HUES48 (cell line): Measurements from ENCODE around the gene MZB1.

Experiments used
- H3K27ac ChIP-seq: one replicate; pipeline ENCODE4 v1.7.0; 2013; ENCODE audit warnings: low read depth, low read length, inconsistent platforms
- H3K27me3 ChIP-seq: 2 replicates; pipeline ENCODE4 v1.6.1; 2013; ENCODE audit warnings: mild to moderate bottlenecking, low read length; ENCODE audit not compliant: control insufficient read depth, insufficient read depth
- H3K36me3 ChIP-seq: 2 replicates; pipeline ENCODE4 v1.6.1; 2013; ENCODE audit warnings: low read length; ENCODE audit not compliant: control insufficient read depth, insufficient read depth
- H3K4me1 ChIP-seq: 2 replicates; pipeline ENCODE4 v1.6.1; 2013; ENCODE audit warnings: mild to moderate bottlenecking, low read length; ENCODE audit not compliant: control insufficient read depth, insufficient read depth
- H3K4me3 ChIP-seq: 2 replicates; pipeline ENCODE4 v1.5.1; 2013; ENCODE audit warnings: mild to moderate bottlenecking, low read depth, low read length
- H3K9ac ChIP-seq: 2 replicates; pipeline ENCODE4 v1.6.1; 2013; ENCODE audit warnings: mild to moderate bottlenecking, low read depth, low read length, moderate library complexity
- H3K9me3 ChIP-seq: 2 replicates; pipeline ENCODE4 v1.6.1; 2013; ENCODE audit warnings: low read length; ENCODE audit not compliant: control insufficient read depth, insufficient read depth

The MZB1 gene

DNA sequence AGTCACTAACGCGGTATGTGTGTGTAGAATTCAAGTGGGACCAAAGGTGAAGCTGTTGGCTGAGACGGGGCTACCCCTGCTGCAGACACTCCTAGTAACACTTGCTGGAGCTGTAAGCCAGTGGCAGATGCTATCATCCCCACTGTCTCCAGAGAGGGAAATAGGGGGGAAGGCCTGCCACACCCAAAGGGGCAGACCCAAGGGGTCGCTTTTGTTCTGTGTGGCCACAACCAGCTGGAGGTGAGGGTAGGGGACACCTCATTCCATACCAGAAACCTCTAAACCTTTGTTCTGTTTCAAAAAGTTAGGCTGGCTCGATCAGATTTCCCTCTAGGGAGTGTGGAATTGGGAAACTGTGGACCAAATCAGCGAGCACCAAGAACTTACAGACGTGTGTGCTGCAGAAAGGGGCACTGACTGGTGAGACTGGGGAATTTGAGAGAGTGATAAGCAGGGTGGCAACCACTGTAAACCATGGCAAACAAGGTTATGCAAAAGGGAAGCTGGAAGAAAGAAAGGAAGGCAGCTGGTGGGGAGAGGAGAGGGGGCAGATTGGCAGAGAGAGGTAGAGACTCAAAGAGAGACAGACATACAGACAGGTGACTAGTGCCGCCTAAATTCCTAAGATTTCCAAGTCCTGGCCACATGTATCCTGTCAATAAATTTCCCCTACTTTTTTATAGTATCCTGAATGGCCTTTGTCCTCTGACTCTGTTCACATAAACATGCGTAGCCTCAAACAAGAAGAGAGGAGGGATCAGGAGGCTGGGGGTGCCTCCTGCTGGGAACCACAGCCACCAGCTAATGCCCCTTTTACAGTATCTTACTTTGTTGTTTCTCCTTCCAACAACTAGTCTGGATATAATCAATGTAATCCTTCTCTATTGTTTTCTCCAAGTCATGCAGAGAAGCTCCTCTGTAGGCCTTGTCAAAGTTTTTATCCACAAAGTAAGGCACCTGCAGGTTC, 29.8 kb upstream of the MZB1 start:
- Histone ChIP-seq H3K27me3 (no peaks in the 10 kb centered on the region), H3K4me3 (no peak overlapping the region), H3K36me3 (peaks cover 58% of the 10 kb centered on the region), H3K9ac (no peak overlapping the region), H3K9me3 (no peaks in the 10 kb centered on the region), H3K27ac (peak overlapping the region; percentile 34), H3K4me1 (peaks cover 14% of the 10 kb centered on the region)

DNA sequence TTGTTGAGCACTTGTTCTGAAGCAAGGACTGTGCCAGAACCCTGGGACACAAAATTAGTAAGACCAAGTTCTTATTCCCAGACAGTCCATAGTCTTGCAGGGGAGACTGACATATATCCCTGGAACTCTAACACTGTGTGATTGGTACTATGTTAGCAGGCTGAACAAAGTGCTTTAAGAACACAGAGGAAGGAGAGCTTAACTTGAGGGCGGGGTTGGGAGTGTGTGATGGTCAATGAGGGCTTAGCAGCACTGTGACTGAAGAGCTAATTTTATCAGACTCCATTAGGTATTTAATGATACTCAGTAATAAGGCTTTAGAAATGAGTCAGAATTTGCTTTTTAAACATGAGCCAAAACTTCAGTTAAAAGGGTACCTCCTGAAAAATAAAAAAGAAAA, 29.1 kb upstream of the MZB1 start:
- Histone ChIP-seq H3K36me3 (peaks cover 58% of the 10 kb centered on the region), H3K9me3 (no peaks in the 10 kb centered on the region), H3K27me3 (no peaks in the 10 kb centered on the region), H3K9ac (no peak overlapping the region), H3K4me1 (peaks cover 14% of the 10 kb centered on the region), H3K27ac (no peak overlapping the region), H3K4me3 (no peak overlapping the region)

DNA sequence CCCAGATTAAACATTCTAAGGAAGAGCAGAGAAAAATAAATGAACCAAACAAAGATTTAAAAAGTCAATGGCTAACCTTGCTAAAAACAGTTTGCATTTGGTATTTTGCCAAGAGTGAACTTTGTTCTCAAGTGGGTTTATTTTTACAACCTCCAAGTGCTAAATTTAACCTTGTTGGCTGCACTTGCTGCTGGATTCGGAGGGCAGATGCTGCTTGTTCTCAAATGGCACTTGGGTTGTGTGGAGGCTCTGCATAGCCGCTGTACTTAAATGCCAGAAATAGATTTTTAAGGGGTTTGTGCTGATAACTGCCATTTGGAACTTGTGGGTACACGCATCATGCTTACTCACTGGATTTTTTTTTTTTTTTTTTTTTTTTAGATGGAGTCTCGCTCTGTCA, 27.5 kb upstream of the MZB1 start:
- Histone ChIP-seq H3K27ac (no peak overlapping the region), H3K36me3 (peaks cover 55% of the 10 kb centered on the region), H3K9me3 (no peaks in the 10 kb centered on the region), H3K27me3 (no peaks in the 10 kb centered on the region), H3K9ac (no peak overlapping the region), H3K4me1 (peaks cover 14% of the 10 kb centered on the region), H3K4me3 (no peak overlapping the region)

DNA sequence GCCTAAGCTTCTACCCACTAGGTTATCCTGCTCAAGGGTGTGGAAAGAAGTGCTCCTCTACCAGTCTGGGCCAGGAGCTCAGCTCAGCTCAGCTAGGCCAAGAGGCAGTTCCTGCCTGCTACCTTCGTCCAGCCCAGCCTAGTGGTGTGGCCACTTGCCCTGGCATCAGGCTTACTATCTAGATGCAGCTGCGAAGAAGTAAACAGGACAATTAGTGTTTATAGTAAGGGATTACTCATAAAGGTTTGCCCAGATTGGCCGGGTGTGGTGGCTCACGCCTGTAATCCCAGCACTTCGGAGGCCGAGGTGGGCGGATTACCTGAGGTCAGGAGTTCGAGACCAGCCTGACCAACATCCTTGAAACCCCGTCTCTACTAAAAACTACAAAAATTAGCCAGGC, 26.9 kb upstream of the MZB1 start:
- Histone ChIP-seq H3K27me3 (no peaks in the 10 kb centered on the region), H3K4me1 (peaks cover 14% of the 10 kb centered on the region), H3K27ac (no peak overlapping the region), H3K4me3 (no peak overlapping the region), H3K9ac (no peak overlapping the region), H3K36me3 (peaks cover 55% of the 10 kb centered on the region), H3K9me3 (no peaks in the 10 kb centered on the region)

DNA sequence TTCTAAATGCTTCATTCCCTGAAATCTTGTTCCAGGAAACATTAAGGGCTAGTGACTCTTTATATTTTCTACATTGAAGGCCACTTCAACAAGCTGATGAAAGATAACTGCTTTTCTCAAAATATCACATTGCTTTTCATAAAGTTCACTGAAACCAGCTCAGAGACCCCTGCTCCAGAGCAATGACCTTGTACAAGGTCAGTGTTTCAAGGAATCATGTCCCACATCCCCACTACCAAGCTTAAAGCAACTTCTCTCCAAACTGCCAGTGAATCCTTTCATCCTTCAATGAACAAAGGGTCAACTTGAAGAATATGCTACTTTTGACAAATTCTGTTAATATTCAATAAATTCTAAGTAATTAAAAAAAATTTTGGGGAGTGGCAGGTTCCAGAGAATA, 26.2 kb upstream of the MZB1 start:
- H3K9ac ChIP-seq = no peak overlapping the region
- no peaks in the 10 kb centered on the region for H3K27me3 ChIP-seq
- H3K27ac ChIP-seq = no peak overlapping the region
- no peaks in the 10 kb centered on the region for H3K9me3 ChIP-seq
- no peak overlapping the region for H3K4me3 ChIP-seq
- H3K36me3 ChIP-seq = peaks cover 54% of the 10 kb centered on the region
- H3K4me1 ChIP-seq = peaks cover 14% of the 10 kb centered on the region

DNA sequence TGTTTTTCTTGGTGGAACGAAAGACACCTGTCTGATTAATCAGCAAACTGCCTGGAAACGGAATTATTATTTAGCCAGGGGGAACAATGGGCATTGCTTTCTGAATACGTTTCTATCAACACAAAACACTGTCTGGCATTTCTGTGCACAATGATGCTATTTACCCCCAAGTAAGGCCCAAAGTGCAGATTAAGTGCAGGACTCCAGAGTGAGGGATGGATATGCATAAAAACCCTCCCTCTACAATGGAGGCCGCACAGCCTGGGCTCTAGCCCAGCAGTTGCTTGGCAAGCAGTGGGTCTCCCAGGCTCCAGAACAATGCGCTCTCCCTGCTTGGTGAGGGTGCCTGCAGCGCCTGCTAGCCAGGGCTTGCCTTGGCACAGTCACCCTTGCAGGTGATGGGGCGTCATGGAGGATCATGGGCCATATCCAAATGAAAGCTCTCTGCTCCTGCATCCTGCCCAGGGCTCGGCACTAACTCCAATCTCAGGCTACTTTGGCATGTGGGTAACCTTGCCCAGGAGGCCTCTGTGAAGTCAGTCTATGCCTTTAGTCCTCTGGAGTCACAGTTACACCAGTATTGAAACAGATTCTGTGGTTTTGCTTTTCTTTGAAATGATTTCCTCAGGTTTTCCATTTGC, 25.6 kb upstream of the MZB1 start:
- H3K4me1 ChIP-seq = peaks cover 12% of the 10 kb centered on the region
- H3K9me3 ChIP-seq = no peaks in the 10 kb centered on the region
- no peak overlapping the region for H3K27ac ChIP-seq
- H3K36me3 ChIP-seq = peaks cover 48% of the 10 kb centered on the region
- no peak overlapping the region for H3K4me3 ChIP-seq
- no peaks in the 10 kb centered on the region for H3K27me3 ChIP-seq
- no peak overlapping the region for H3K9ac ChIP-seq

DNA sequence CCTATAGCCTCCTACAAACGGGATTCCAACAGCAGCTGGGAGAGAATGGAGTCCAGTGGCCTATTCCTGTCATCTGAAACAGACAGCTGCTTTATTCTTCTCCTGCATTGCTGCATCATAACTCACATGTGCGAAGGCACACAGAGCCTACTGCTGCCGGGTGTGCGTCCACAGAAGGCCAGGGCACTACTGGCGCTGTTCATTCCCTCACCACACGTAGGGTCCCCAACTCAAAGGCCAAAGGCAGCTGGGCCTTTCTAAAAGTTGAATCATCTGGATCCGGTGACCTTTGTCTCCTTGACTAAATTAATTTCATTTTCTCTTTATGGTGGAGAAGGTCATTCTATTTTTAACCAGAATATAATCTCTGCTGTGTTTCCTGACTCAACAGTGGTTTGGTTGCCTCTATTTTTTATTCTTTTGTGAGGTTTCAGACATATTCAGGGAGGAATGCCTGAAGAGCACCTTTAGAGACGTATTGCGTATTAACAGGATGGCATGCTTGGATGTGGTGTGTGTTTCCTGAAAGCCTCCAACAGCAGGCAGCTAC, 24.9 kb upstream of the MZB1 start:
- Histone ChIP-seq H3K4me3 (no peak overlapping the region), H3K27me3 (no peaks in the 10 kb centered on the region), H3K36me3 (peaks cover 44% of the 10 kb centered on the region), H3K9me3 (no peaks in the 10 kb centered on the region), H3K4me1 (peaks cover 6% of the 10 kb centered on the region), H3K9ac (no peak overlapping the region), H3K27ac (no peak overlapping the region)

DNA sequence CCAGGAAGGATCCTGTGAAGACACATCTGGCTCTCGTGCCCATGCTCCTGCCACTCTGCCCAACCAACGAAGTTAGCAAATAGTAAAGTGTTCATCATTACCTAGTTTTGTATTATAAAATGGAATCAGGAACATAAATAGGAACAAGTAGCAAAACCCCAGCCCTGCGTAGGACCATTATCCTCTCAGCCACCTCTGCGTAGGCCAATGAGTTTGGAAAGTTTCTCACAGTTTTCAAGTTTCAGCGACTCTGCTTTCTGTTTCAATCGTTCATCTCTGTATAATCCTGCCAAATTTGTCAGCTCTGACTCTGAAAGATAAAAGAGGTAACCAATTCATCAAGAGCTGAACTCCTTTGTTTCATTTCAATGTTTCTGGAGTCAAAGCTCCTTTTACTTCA, 24.2 kb upstream of the MZB1 start:
- H3K4me3 ChIP-seq = no peak overlapping the region
- no peaks in the 10 kb centered on the region for H3K4me1 ChIP-seq
- H3K9me3 ChIP-seq = no peaks in the 10 kb centered on the region
- H3K27ac ChIP-seq = no peak overlapping the region
- no peaks in the 10 kb centered on the region for H3K27me3 ChIP-seq
- H3K36me3 ChIP-seq = peaks cover 37% of the 10 kb centered on the region
- no peak overlapping the region for H3K9ac ChIP-seq

DNA sequence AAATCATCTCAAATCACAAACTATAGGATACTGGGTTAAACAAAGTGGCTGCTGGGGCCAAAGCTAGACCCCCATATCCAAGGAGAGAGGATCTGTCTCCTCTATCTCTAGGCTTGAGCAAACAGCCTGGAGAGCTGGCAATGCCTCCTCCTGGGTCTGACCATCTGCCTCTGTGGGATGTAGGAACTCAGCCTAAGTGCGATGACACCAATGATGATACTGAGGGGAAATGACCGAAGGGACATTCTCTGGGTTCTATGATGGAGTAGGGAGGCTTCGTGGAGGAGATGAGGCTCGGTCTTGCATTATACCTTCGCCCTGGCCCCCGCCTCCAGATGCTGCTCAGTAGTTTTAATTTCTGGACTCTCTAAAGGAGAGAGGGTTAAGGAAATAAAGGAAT, 23.4 kb upstream of the MZB1 start:
- H3K27ac ChIP-seq = no peak overlapping the region
- no peaks in the 10 kb centered on the region for H3K27me3 ChIP-seq
- H3K9ac ChIP-seq = no peak overlapping the region
- no peak overlapping the region for H3K4me3 ChIP-seq
- no peaks in the 10 kb centered on the region for H3K4me1 ChIP-seq
- peaks cover 29% of the 10 kb centered on the region for H3K36me3 ChIP-seq
- H3K9me3 ChIP-seq = no peaks in the 10 kb centered on the region

DNA sequence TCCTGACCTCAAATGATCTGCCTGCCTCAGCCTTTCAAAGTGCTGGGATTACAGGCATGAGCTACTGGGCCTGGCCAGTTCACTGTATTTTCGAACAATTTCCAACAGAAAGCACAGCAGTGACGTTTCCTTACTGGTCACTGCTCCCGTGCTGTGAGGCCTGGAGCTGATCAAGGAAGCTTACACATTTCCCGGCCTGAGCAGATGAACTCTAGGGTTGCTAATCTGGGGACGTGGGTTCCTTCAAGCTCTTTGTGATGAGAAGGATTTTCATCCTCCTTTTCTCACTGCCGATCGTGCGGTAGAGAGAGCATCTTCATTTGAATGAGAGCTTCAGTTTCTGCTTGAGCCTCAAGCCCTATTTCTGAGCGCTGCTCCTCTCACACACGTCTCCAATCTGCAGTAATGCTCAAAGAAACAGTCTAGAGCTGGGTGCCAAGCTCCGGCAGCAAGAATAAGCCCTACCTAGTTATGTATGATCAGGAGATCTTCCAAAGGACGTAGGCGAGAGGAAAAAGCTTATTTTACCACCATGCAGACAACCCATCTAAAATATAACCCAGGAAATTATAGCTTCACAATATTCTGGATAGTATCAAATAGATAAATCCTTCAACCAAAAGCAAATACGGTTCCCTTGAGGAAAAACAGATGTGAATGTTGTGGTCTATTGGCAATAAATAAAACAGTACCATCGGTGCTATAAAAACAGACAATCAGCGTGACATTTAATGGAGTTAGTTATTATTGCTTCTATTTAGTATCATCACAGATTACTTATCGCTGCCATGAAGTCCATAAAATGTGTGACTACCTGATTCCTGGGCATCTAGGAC, 21.5 kb upstream of the MZB1 start:
- H3K9ac ChIP-seq = no peak overlapping the region
- no peaks in the 10 kb centered on the region for H3K9me3 ChIP-seq
- H3K4me3 ChIP-seq = no peak overlapping the region
- no peak overlapping the region for H3K27ac ChIP-seq
- H3K27me3 ChIP-seq = no peaks in the 10 kb centered on the region
- no peaks in the 10 kb centered on the region for H3K4me1 ChIP-seq
- H3K36me3 ChIP-seq = peaks cover 17% of the 10 kb centered on the region
